GM18868 (cell line): ENCODE measurements around the gene SLC51A.

Source experiments
- ATAC-seq: cut with Tn5 transposase; IDR thresholded peaks from one replicate; pipeline ENCODE4 v1.9.1; 2021; ENCODE audit warnings: mild to moderate bottlenecking, moderate library complexity; ENCODE audit not compliant: unreplicated experiment

The SLC51A gene

GRCh38 chr3:196214783-196215441, 1.4 kb upstream of the SLC51A start:
- no peak for ATAC-seq

- no peak for ATAC-seq
Observed at GRCh38 chr3:196215493-196216020, 777 bp upstream of the SLC51A start.

GRCh38 chr3:196216681-196217211, 412 bp downstream of the SLC51A start:
- ATAC-seq, result no peak

- no peak for ATAC-seq
Observed at GRCh38 chr3:196217307-196218154, 1.2 kb downstream of the SLC51A start.

GRCh38 chr3:196218155-196218712, 1.9 kb downstream of the SLC51A start:
- no peak for ATAC-seq

GRCh38 chr3:196219194-196219969, 3.0 kb downstream of the SLC51A start:
- no peak for ATAC-seq

- no peak for ATAC-seq
Observed at GRCh38 chr3:196219970-196220311, 3.6 kb downstream of the SLC51A start.

- no peak for ATAC-seq
Observed at GRCh38 chr3:196220587-196220986, 4.3 kb downstream of the SLC51A start.

GRCh38 chr3:196220991-196221390, 4.7 kb downstream of the SLC51A start:
- no peak for ATAC-seq

- ATAC-seq, result no peak
Observed at GRCh38 chr3:196222876-196223595, 6.7 kb downstream of the SLC51A start.

GRCh38 chr3:196225086-196225485, 8.8 kb downstream of the SLC51A start:
- no peak for ATAC-seq

- ATAC-seq, result no peak
Observed at GRCh38 chr3:196225763-196226364, 9.5 kb downstream of the SLC51A start.

- no peak for ATAC-seq
Observed at GRCh38 chr3:196227121-196227561, 10.8 kb downstream of the SLC51A start.

GRCh38 chr3:196227629-196228493, 11.5 kb downstream of the SLC51A start:
- no peak for ATAC-seq

- ATAC-seq, result peak; percentile 53
Observed at GRCh38 chr3:196232154-196232881, 16.0 kb downstream of the SLC51A start.

- peak; percentile 14 for ATAC-seq
Observed at GRCh38 chr3:196232882-196233251, 16.5 kb downstream of the SLC51A start.

- no peak for ATAC-seq
Observed at GRCh38 chr3:196235452-196236122, 19.3 kb downstream of the SLC51A start.

GRCh38 chr3:196236223-196236622, 19.9 kb downstream of the SLC51A start:
- ATAC-seq, result no peak
